RWPE2 (cell line): ENCODE measurements around the gene ZNF189.
A peak's percentile ranks its signal among the peaks of the same experiment; 100 is the strongest.

Experiments used
- ATAC-seq: fragments of 200-7000 bp; cut with Tn5 transposase; 3 replicates; pipeline ENCODE4 v1.9.1; 2021; ENCODE audit warnings: low read depth
- DNase-seq: peaks from one replicate; pipeline ENCODE4 v3.0.0-alpha.2; 2020; ENCODE audit warnings: low spot score
- H3K27ac ChIP-seq: fragments of 450-650 bp; 2 replicates; pipeline ENCODE4 v1.5.1; 2017; ENCODE audit warnings: mild to moderate bottlenecking; ENCODE audit not compliant: poor library complexity, severe bottlenecking
- H3K27me3 ChIP-seq: fragments of 250-450 bp; sonication (Bioruptor Pico); 2 replicates; pipeline ENCODE4 v1.5.1; 2021; ENCODE audit warnings: mild to moderate bottlenecking, moderate library complexity; ENCODE audit not compliant: insufficient read depth, poor library complexity, severe bottlenecking
- H3K36me3 ChIP-seq: fragments of 250-450 bp; sonication (Bioruptor Pico); 2 replicates; pipeline ENCODE4 v1.5.1; 2020; ENCODE audit warnings: low read depth, mild to moderate bottlenecking, moderate library complexity
- H3K4me1 ChIP-seq: fragments of 250-450 bp; sonication (Bioruptor Pico); 2 replicates; pipeline ENCODE4 v1.5.1; 2021; ENCODE audit warnings: mild to moderate bottlenecking, moderate library complexity; ENCODE audit not compliant: insufficient read depth, poor library complexity, severe bottlenecking
- H3K4me3 ChIP-seq: fragments of 250-450 bp; sonication (Bioruptor Pico); 2 replicates; pipeline ENCODE4 v1.5.1; 2021; ENCODE audit warnings: mild to moderate bottlenecking, moderate library complexity; ENCODE audit not compliant: severe bottlenecking
- H3K9me3 ChIP-seq: fragments of 250-450 bp; sonication (Bioruptor Pico); 2 replicates; pipeline ENCODE4 v1.5.1; 2021; ENCODE audit warnings: mild to moderate bottlenecking, moderate library complexity; ENCODE audit not compliant: severe bottlenecking
- TF ChIP-seq, protein P1 (sequence below): fragments of 450-650 bp; IDR thresholded peaks from one replicate; pipeline ENCODE4 v1.5.1; 2017; ENCODE audit warnings: mild to moderate bottlenecking, moderate library complexity; ENCODE audit not compliant: poor library complexity, severe bottlenecking

The ZNF189 gene

DNA sequence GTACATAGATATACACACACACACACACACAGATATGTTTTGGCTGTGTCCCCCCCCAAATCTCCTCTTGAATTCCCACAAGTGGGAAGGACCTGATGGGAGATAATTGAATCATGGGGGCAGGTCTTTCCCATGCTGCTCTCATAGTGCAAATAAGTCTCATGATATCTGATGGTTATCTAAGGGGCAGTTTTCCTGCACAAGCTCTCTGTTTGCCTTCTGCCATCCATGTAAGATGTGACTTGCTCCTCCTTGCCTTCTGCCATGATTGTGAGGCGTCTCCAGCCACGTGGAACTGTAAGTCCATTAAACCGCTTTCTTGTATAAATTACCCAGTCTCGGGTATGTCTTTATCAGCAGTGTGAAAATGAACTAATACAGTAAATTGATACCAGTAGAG is 52.8 kb downstream of the ZNF189 start:
- H3K9me3 ChIP-seq = no peaks in the 10 kb centered on the region
- DNase-seq (no peak), ATAC-seq (no peak)
- no peaks in the 10 kb centered on the region for H3K36me3 ChIP-seq
- peaks cover 3% of the 10 kb centered on the region for H3K4me1 ChIP-seq
- no peak overlapping the region for H3K4me3 ChIP-seq
- TF ChIP-seq, protein P1, sequence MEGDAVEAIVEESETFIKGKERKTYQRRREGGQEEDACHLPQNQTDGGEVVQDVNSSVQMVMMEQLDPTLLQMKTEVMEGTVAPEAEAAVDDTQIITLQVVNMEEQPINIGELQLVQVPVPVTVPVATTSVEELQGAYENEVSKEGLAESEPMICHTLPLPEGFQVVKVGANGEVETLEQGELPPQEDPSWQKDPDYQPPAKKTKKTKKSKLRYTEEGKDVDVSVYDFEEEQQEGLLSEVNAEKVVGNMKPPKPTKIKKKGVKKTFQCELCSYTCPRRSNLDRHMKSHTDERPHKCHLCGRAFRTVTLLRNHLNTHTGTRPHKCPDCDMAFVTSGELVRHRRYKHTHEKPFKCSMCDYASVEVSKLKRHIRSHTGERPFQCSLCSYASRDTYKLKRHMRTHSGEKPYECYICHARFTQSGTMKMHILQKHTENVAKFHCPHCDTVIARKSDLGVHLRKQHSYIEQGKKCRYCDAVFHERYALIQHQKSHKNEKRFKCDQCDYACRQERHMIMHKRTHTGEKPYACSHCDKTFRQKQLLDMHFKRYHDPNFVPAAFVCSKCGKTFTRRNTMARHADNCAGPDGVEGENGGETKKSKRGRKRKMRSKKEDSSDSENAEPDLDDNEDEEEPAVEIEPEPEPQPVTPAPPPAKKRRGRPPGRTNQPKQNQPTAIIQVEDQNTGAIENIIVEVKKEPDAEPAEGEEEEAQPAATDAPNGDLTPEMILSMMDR = no peak
- H3K27me3 ChIP-seq = peaks cover 27% of the 10 kb centered on the region
- no peak overlapping the region for H3K27ac ChIP-seq

DNA sequence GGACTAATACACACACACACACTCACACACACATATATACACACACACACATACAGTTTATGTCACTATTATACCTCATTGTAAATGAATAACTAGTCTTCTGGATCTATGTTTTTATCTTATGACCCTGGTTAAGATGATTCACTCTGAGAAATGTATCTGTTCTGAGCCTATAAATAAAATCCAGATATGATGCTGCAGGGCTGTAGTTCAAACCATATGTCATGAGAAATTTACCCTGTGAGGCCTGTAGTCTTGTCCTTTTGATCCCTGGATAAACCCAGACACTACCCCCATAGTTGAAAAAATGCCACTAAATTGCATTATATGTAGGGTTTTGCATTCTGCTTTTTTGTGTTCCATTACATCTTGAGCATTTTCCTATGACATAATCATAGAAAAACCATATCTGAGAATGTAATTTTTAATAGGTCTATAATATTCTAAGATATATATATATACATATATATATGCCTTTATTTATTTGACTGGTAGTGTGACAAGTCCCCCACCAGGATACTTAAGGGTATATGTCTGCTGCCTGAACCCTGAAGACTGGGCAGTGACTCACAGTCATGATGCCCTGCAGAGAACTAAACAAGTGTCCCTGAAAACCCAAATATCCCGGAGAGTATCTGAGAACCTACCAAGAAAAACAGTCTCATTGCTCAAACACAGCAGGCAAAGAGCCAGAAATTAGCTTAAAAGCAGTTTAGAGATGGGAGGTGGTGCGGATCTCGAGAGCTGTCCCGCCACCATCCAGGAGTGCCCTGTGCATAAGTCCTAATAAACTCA is 55.3 kb downstream of the ZNF189 start:
- Histone ChIP-seq H3K27ac (no peak overlapping the region), H3K36me3 (no peaks in the 10 kb centered on the region), H3K4me1 (no peaks in the 10 kb centered on the region), H3K4me3 (no peak overlapping the region), H3K9me3 (no peaks in the 10 kb centered on the region), H3K27me3 (peaks cover 15% of the 10 kb centered on the region)
- TF ChIP-seq, protein P1 = no peak
- DNase-seq = no peak
- no peak for ATAC-seq

DNA sequence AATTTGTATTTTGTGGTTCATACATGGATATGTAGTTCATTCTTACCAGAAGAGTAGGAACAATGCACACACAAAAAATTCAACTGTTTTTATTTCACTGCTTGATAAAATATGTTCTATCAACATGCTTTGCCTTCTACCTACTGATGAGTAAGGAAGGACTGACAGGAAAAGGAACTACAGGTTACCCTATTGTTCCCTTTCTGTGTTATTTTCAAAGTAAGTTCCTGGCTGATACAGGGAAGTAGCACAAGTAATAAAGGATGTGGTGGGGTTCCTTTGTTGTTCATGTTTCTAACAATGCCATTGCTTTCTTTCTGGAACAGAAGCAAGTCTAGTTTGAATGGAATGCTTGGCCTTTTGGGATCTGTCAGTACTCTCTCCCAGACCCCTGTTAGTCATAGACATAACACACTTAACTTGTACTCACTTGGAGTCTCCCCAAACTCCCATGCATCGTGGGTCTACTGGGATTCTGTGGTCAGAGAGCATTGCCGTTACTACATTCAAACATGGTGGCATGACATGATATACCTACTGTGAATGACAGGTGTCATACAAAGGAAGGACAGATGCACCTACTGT is 57.1 kb downstream of the ZNF189 start:
- no peaks in the 10 kb centered on the region for H3K9me3 ChIP-seq
- TF ChIP-seq, protein P1 = no peak
- no peaks in the 10 kb centered on the region for H3K4me1 ChIP-seq
- no peak overlapping the region for H3K4me3 ChIP-seq
- ATAC-seq = no peak
- DNase-seq = no peak
- H3K36me3 ChIP-seq = no peaks in the 10 kb centered on the region
- no peak overlapping the region for H3K27ac ChIP-seq
- H3K27me3 ChIP-seq = peaks cover 2% of the 10 kb centered on the region

DNA sequence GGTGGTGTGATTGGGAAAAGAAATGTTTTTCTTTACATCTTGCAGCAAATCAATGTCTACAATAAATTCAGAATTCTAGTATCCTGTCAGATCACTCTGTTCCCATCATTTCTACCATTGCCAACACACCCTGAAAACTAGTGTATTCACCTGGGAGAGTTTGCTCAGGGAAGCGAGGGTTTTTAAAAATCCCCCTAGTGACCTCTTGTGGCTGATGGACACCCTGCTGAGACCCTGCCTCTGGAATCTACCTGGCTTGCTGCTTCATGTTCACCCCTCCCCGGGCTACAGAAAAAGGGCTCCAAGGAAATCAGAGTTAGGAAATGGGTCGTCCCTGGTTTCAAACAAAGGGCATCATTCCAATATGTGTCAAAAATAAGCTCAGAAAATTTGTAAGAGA is 58.4 kb downstream of the ZNF189 start:
- TF ChIP-seq, protein P1 = no peak
- H3K9me3 ChIP-seq = no peaks in the 10 kb centered on the region
- H3K4me1 ChIP-seq = no peaks in the 10 kb centered on the region
- no peak for DNase-seq
- H3K36me3 ChIP-seq = no peaks in the 10 kb centered on the region
- H3K27ac ChIP-seq = no peak overlapping the region
- H3K4me3 ChIP-seq = no peak overlapping the region
- ATAC-seq = no peak
- no peaks in the 10 kb centered on the region for H3K27me3 ChIP-seq

DNA sequence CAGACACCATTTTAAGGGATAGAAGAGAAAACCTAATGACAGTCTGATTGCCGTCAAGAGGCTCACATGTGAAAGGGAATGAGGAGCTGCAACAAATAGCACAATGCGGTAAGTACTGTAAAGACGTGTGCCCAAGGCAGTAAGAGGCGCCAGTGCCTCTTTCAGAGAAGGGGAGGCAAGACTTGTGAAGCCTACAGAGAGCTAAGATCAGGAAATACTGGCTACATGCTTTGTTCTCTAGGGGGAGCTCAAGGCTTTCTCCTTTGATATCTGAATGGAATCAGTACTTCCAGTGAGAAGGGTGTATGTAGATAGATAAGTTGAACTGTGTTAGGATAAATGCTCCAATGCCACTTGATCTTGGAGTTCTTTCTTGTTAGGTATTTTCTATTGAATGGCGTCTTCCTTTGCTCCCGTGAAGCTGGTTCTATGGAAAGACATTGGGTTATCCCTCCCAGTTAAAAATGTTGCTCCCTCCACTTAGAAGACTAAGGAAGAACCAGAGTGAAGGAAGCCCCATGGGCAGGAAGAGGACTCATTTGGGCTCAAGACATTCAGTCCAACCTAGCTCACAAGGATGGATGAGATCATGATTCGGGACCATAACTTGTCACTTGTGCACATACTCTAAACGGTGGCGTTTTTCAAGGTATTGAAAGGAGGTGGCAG is 60.4 kb downstream of the ZNF189 start:
- TF ChIP-seq, protein P1 = peak; percentile 88
- Histone ChIP-seq H3K27me3 (no peaks in the 10 kb centered on the region), H3K4me1 (peaks cover 7% of the 10 kb centered on the region), H3K36me3 (no peaks in the 10 kb centered on the region), H3K27ac (no peak overlapping the region), H3K9me3 (no peaks in the 10 kb centered on the region), H3K4me3 (no peak overlapping the region)
- ATAC-seq = peak; percentile 95
- no peak for DNase-seq
